HepG2 (cell line): Measurements from ENCODE around the gene SUDS3. TPM values are rescaled to one million over a fixed set of nuclear protein-coding genes. Genes with fewer than 3 reads are reported as not detected.

Source experiments
- ATAC-seq: fragments of 200-7000 bp; cut with Tn5 transposase; 3 replicates; pipeline ENCODE4 v1.9.1; 2020; ENCODE audit warnings: mild to moderate bottlenecking, moderate library complexity
- BruUV-seq: library from RNA; stranded (reverse); fragments of 400-500 nt; replicated peaks from 2 replicates; lab custom pipeline; 2021; lab: Mats Ljungman, UMichigan
- CTCF ChIA-PET: fragments of 300-600 bp; formaldehyde crosslinking; extraction: SDS; loops from one replicate; lab custom pipeline; 2021; ENCODE audit warnings: low total read pairs, inconsistent platforms, low intra/inter-chr PET ratio; lab: Yijun Ruan, JAX
- POLR2A ChIA-PET: fragments of 350-600 bp; sonication (Branson Sonifier 250); formaldehyde crosslinking; loops from one replicate; lab custom pipeline; 2020; ENCODE audit warnings: antibody characterized with exemption, inconsistent platforms; lab: Yijun Ruan, JAX
- DNase-seq: peaks from one replicate; pipeline ENCODE4 v3.0.0-alpha.2; 2015; ENCODE audit warnings: low spot score
- FAIRE-seq: peaks from 3 replicates; lab custom pipeline; 2011; peaks lifted over from hg19 to GRCh38; lab: Jason Lieb, UNC
- H2AFZ ChIP-seq: one replicate; pipeline ENCODE4 v1.6.1; 2011; ENCODE audit warnings: low read length, inconsistent platforms
- H3K27ac ChIP-seq: fragments of 300-600 bp; 3 replicates; pipeline ENCODE4 v1.8.0; 2011; ENCODE audit warnings: mixed run types, mild to moderate bottlenecking, mixed read lengths, low read length, inconsistent platforms; ENCODE audit not compliant: insufficient read depth; ENCODE audit errors: extremely low read length
- H3K27me3 ChIP-seq, 2 experiments: fragments of 200-600 bp in 1 of 2; 2 replicates in 1 of 2; 3 replicates in 1 of 2; pipeline versions ENCODE4 v1.6.0 to v1.8.0; 2011; ENCODE audit warnings: low read length in 2 of 2, mild to moderate bottlenecking in 2 of 2, moderate library complexity in 2 of 2, inconsistent platforms in 1 of 2; ENCODE audit not compliant: insufficient read depth in 2 of 2, control insufficient read depth in 1 of 2
- H3K36me3 ChIP-seq, 2 experiments: fragments of 200-600 bp in 1 of 2; replicated peaks in 1 of 2; 2 replicates in 1 of 2; 3 replicates in 1 of 2; pipeline versions ENCODE4 v1.5.1 to v1.8.0; 2011; ENCODE audit warnings: low read length in 2 of 2, inconsistent platforms in 1 of 2; ENCODE audit not compliant: insufficient read depth in 2 of 2, control insufficient read depth in 1 of 2
- H3K4me1 ChIP-seq: 2 replicates; pipeline ENCODE4 v1.5.1; 2012; ENCODE audit warnings: low read length, inconsistent platforms; ENCODE audit not compliant: insufficient read depth
- H3K4me2 ChIP-seq: 2 replicates; pipeline ENCODE4 v1.6.0; 2011; ENCODE audit warnings: low read depth, low read length, inconsistent platforms
- H3K4me3 ChIP-seq, 3 experiments: fragments of 200-600 bp in 1 of 3; sonication (generic), shearing (Covaris generic) in 1 of 3; replicated peaks in 1 of 3; 2 replicates each; pipeline ENCODE4 v1.5.1; 2011 to 2016; ENCODE audit warnings: low read length in 3 of 3, inconsistent platforms in 2 of 3, low read depth in 2 of 3, mild to moderate bottlenecking in 2 of 3, control low read depth in 1 of 3, mixed read lengths in 1 of 3; ENCODE audit not compliant: insufficient read depth in 1 of 3
- H3K79me2 ChIP-seq: one replicate; pipeline ENCODE4 v1.6.1; 2011; ENCODE audit warnings: low read length, inconsistent platforms; ENCODE audit not compliant: insufficient read depth
- H3K9ac ChIP-seq: 2 replicates; pipeline ENCODE4 v1.6.0; 2011; ENCODE audit warnings: mild to moderate bottlenecking, low read depth, low read length, inconsistent platforms; ENCODE audit not compliant: insufficient read depth
- H3K9me3 ChIP-seq: 2 replicates; pipeline ENCODE4 v1.5.1; 2012; ENCODE audit warnings: mild to moderate bottlenecking, low read length
- H4K20me1 ChIP-seq: 2 replicates; pipeline ENCODE4 v1.6.0; 2011; ENCODE audit warnings: inconsistent platforms, mild to moderate bottlenecking, low read length, moderate library complexity; ENCODE audit not compliant: insufficient read depth
- DR1 ChIP-seq: sonication (generic); formaldehyde crosslinking; IDR thresholded peaks from 2 replicates; pipeline ENCODE4 v1.8.0; 2021; ENCODE audit warnings: mild to moderate bottlenecking, missing genetic modification reagents, inconsistent platforms
- E2F2 ChIP-seq: sonication (generic); formaldehyde crosslinking; IDR thresholded peaks from 2 replicates; pipeline ENCODE4 v1.4.0; 2020; ENCODE audit warnings: missing genetic modification reagents, borderline replicate concordance
- HNRNPLL ChIP-seq: fragments of 200-400 bp; formaldehyde crosslinking; IDR thresholded peaks from 2 replicates; pipeline ENCODE4 v1.6.1; 2017; ENCODE audit warnings: mild to moderate bottlenecking, low read depth, low read length; ENCODE audit not compliant: poor library complexity, severe bottlenecking
- KMT2B ChIP-seq: IDR thresholded peaks from 2 replicates; pipeline ENCODE4 v1.6.1; 2016; ENCODE audit warnings: missing genetic modification reagents, missing compliant biosample characterization
- LBX2 ChIP-seq: sonication (generic); formaldehyde crosslinking; IDR thresholded peaks from 2 replicates; pipeline ENCODE4 v1.5.0; 2020; ENCODE audit warnings: missing genetic modification reagents, mild to moderate bottlenecking, borderline replicate concordance
- MIER2 ChIP-seq: IDR thresholded peaks from 2 replicates; pipeline ENCODE4 v1.6.1; 2016; ENCODE audit warnings: missing biosample characterization, missing genetic modification reagents
- PAWR ChIP-seq: sonication (generic); formaldehyde crosslinking; IDR thresholded peaks from 2 replicates; pipeline ENCODE4 v1.4.0; 2020; ENCODE audit warnings: missing genetic modification reagents, mild to moderate bottlenecking, borderline replicate concordance
- RXRA ChIP-seq: sonication (generic); formaldehyde crosslinking; IDR thresholded peaks from 2 replicates; pipeline ENCODE4 v1.5.1; 2020; ENCODE audit warnings: missing genetic modification reagents
- SETDB1 ChIP-seq: sonication (generic); formaldehyde crosslinking; IDR thresholded peaks from 2 replicates; pipeline ENCODE4 v1.5.1; 2020; ENCODE audit warnings: missing genetic modification reagents, mild to moderate bottlenecking, borderline replicate concordance
- SKI ChIP-seq: fragments of 450-650 bp; IDR thresholded peaks from one replicate; pipeline ENCODE4 v1.6.1; 2018; ENCODE audit warnings: mild to moderate bottlenecking; ENCODE audit not compliant: partially characterized antibody
- WIZ ChIP-seq: sonication (generic); formaldehyde crosslinking; IDR thresholded peaks from 2 replicates; pipeline ENCODE4 v1.5.1; 2020; ENCODE audit warnings: mild to moderate bottlenecking, missing genetic modification reagents
- ZFYVE20 ChIP-seq: sonication (generic); formaldehyde crosslinking; IDR thresholded peaks from 2 replicates; pipeline ENCODE4 v1.8.0; 2023; ENCODE audit warnings: low read depth, mild to moderate bottlenecking, moderate library complexity, missing genetic modification reagents, borderline replicate concordance
- ZNF263 ChIP-seq: sonication (generic); formaldehyde crosslinking; IDR thresholded peaks from 2 replicates; pipeline ENCODE4 v1.4.0; 2020; ENCODE audit warnings: missing genetic modification reagents
- ZNF282 ChIP-seq: fragments of 450-650 bp; IDR thresholded peaks from 2 replicates; pipeline ENCODE4 v1.6.1; 2018; ENCODE audit not compliant: partially characterized antibody
- ZNF674 ChIP-seq: sonication (generic); formaldehyde crosslinking; IDR thresholded peaks from 2 replicates; pipeline ENCODE4 v1.5.0; 2020; ENCODE audit warnings: low read depth, mild to moderate bottlenecking, missing genetic modification reagents
- ZNF703 ChIP-seq: sonication (generic); formaldehyde crosslinking; IDR thresholded peaks from 2 replicates; pipeline ENCODE4 v1.5.1; 2020; ENCODE audit warnings: missing genetic modification reagents, mild to moderate bottlenecking, moderate library complexity, borderline replicate concordance
- ZNF816 ChIP-seq: sonication (generic); formaldehyde crosslinking; IDR thresholded peaks from 2 replicates; pipeline ENCODE4 v1.8.0; 2022; ENCODE audit warnings: missing genetic modification reagents, mild to moderate bottlenecking, borderline replicate concordance
- WGBS: methylation state at CpG from one replicate; pipeline ENCODE4 v1.1.6; 2017; ENCODE audit warnings: low lambda C conversion rate; 5-methylcytosine and 5-hydroxymethylcytosine counted together
- in situ Hi-C: cut with HindIII; loops from 2 replicates; pipeline ENCODE4 v1.10.0; 2017; ENCODE audit warnings: low pct_unique_long_range_greater_than_20kb; ENCODE audit not compliant: extremely low pct_ligation_motif_present
- intact Hi-C: fragments of 100-400 bp; cut with micrococcal nuclease; formaldehyde crosslinking; loops from one replicate; pipeline ENCODE4 v1.10.0; 2022; ENCODE audit not compliant: unreplicated experiment
- polyA plus RNA-seq, 8 experiments: library from polyadenylated mRNA; depleted of rRNA in 3 of 8; stranded (reverse) in 7 of 8; unstranded in 1 of 8; fragments of >200 nt; fragmentation: Illumina TruSeq in 4 of 8; extraction: Trizol in 4 of 8; gene quantifications; 2 replicates each; pipeline versions ENCODE4 v1.2.1 to v1.2.3, GENCODE V29; 2011 to 2016; ENCODE audit warnings: low read depth in 4 of 8, missing spikeins in 1 of 8, mixed read lengths in 1 of 8; ENCODE audit not compliant: insufficient read depth in 1 of 8
- total RNA-seq, 5 experiments: library from RNA; depleted of rRNA; stranded (reverse); fragments of >200 nt; fragmentation: Illumina TruSeq; extraction: Trizol; gene quantifications; 2 replicates each; pipeline ENCODE4 v1.2.3, GENCODE V29; 2016; ENCODE audit warnings: low read depth in 1 of 5

SUDS3 gene
- total and polyA plus RNA-seq, 2 of the 13 experiments (the other 11 are each of a cell fraction or from before 2014, with no cell fraction given) = 20.2 to 33.1 TPM

GRCh38 chr12:118397708-118398440 lies 21.5 kb downstream of the SUDS3 start:
- ATAC-seq (no peak), DNase-seq (no peak), FAIRE-seq (no peak)
- Histone ChIP-seq H3K36me3 (peaks cover 15 to 68% of the 10 kb centered on the region in 2 experiments; a peak in 4 of 5 replicates), H3K9ac (no peak overlapping the region), H3K4me3 (no peak overlapping the region), H3K9me3 (no peaks in the 10 kb centered on the region), H3K27me3 (no peaks in the 10 kb centered on the region), H2AFZ (no peak overlapping the region), H3K27ac (no peak overlapping the region), H3K79me2 (no peaks in the 10 kb centered on the region), H3K4me2 (no peak overlapping the region), H4K20me1 (no peaks in the 10 kb centered on the region), H3K4me1 (no peaks in the 10 kb centered on the region)
- WGBS = 96% methylated on average over 10 of the region's 10 CpGs
- ChIA-PET POLR2A (no interaction called here), CTCF (no interaction called here)
- no TSS peak for BruUV-seq
- in situ Hi-C loops (no loop called here), intact Hi-C loops (no loop called here)
- no peak for TF ChIP-seq ZNF703
- no peak for TF ChIP-seq ZFYVE20 (CRISPR knock-in tag)
- TF ChIP-seq ZNF816 = no peak
- TF ChIP-seq SKI = no peak
- no peak for TF ChIP-seq PAWR (CRISPR knock-in tag)

- Histone ChIP-seq H3K9ac (no peak overlapping the region), H3K27me3 (no peaks in the 10 kb centered on the region), H3K4me1 (no peaks in the 10 kb centered on the region), H3K4me2 (no peak overlapping the region), H3K4me3 (no peak overlapping the region), H3K9me3 (no peaks in the 10 kb centered on the region), H2AFZ (no peak overlapping the region), H3K79me2 (no peaks in the 10 kb centered on the region), H4K20me1 (no peaks in the 10 kb centered on the region), H3K27ac (no peak overlapping the region), H3K36me3 (peaks cover 15 to 75% of the 10 kb centered on the region in 2 experiments; a peak in 4 of 5 replicates)
- no peak for ATAC-seq
- intact Hi-C loops (no loop called here), in situ Hi-C loops (no loop called here)
- ChIA-PET CTCF (no interaction called here), POLR2A (no interaction called here)
- BruUV-seq = no TSS peak
- WGBS = 90% methylated on average over 2 of the region's 2 CpGs
- no peak for TF ChIP-seq ZNF263
- no peak for TF ChIP-seq E2F2 (CRISPR knock-in tag)
- no peak for TF ChIP-seq ZNF282
- no peak for TF ChIP-seq WIZ (CRISPR knock-in tag)
- TF ChIP-seq KMT2B (CRISPR knock-in tag) = no peak
- no peak for TF ChIP-seq SETDB1 (CRISPR knock-in tag)
- TF ChIP-seq ZNF674 (CRISPR knock-in tag) = no peak
- no peak for TF ChIP-seq MIER2 (CRISPR knock-in tag)
- TF ChIP-seq DR1 (CRISPR knock-in tag) = no peak
- no peak for TF ChIP-seq HNRNPLL
- TF ChIP-seq RXRA (CRISPR knock-in tag) = no peak
- TF ChIP-seq LBX2 (CRISPR knock-in tag) = no peak
- DNase-seq = no peak
- FAIRE-seq = no peak
Observed at GRCh38 chr12:118398524-118398923, 22.2 kb downstream of the SUDS3 start.
